Epidermal melanocyte (primary cell): ENCODE results near the gene OMP.
A peak's percentile ranks its signal among the peaks of the same experiment; 100 is the strongest.

ENCODE experiments used
- DNase-seq: peaks from one replicate; pipeline ENCODE4 v3.0.0; 2011; ENCODE audit warnings: low spot score; ENCODE audit not compliant: insufficient read length

OMP gene

DNA sequence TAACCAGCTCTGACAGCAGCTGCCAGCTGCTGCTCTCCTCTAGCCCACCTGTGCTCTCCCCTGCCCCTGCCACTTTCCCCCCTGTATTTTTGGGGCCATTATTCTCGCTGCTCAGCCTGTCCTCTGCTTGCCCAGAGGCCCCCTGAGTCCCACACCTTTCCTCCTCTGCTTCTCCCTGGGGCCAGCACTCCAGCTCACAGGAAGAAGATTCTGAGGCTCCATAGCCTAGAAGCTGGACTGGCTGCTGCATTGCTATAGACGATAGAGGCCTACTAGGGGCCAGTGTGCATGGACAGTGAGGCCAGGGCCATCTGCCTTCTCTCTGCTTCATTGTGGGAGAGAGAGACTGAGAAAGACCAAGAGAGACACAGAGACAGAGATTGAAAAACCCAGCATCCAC is 679 bp downstream of the OMP start:
- no peak for DNase-seq

DNA sequence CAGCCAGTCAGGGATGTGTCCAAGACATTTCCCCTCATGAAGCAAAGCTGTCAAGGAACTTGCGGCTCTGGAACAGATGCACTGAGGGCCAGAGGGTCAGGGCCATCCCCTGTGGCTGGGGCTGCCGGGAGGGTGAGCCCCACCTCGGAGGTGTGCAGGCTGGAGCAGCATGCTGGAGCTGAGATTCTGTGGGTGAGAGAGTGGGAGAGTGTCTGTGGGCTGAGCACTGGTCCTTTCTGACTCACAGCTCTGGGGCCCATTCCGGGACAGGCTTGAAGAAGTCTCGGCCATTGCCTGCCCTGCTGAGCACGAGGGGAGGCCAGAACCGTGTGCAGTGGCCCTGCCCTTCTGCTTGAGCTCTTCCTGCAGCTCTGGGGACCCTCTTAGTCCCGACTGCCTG is 2.1 kb downstream of the OMP start:
- no peak for DNase-seq

DNA sequence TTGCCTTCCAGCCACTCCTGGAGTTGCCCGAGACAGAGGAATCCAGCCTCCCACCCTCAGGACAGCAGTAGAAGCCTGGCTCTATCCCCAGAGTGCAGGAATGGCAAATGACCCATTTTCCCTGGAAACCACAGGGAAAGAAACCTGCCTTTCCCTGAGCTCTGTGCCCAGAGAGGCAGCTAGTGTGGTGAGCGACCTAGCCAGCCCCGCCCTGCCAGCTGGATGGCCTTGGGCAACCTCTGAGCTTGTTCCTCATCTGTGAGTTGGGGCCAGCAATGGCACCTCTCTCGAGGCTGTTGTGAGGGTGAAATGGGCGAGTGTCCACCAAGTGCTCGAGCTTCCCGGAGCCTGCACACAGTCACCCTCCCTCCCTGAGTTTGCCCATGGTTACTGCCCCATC is 3.7 kb downstream of the OMP start:
- DNase-seq: no peak

DNA sequence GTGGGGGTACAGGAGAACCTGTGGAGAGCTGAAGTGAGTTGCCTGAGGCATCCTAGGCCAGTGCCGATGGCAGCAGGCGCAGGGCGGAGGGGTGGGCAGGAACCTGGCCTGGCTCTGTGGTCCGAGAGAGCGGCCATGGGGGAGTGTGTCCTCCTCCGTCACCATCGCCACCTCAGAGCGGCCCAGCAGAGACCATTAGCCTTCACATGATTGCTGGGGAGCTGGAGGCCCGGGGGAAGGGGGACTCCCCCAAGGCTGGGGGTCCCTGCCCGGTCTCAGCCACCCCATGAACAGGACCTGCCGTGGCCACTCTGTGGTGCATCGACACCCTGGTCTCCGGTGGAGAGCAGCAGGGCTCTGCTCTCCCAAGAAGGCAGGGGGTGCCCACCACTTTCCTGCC is 4.1 kb downstream of the OMP start:
- DNase-seq: no peak

DNA sequence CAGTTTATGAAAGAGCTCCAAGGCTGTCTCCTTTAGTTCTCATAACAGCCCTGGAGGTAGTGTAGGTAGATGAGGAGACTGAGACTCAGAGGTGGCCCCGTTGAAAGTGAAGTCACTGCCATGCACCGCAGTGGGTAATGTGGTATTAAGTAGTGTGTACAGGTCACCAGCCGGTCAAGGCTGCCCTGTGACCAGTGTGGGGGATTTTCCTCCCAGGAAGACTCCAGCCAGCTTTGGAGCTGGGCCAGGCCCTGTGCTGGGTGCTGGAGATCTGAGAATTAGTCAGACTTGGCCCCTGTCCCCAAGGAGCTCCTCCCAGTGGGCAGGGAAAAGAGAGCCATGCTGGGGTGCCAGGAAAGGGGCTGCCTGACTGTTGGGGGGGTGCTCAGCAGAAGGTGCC is 5.3 kb downstream of the OMP start:
- peak; percentile 51 for DNase-seq

DNA sequence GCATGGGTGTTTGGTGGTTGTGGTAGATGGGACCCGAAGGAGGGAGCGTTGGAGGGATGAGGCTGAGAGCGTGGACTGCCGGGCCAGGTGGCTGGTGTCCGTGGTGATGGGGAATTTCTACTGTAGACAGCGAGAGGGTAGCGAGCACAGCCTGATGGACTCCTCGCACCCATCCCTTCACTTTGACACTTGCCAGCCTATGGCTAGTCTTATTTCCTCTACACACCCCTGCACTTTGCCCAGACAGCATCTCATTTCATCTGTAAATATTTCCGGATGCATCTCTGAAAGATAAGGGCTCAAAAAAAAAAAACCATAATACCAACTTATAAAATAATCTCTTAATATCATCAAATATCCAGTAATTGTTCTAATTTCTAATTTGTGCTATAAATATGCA is 5.8 kb downstream of the OMP start:
- DNase-seq: no peak

DNA sequence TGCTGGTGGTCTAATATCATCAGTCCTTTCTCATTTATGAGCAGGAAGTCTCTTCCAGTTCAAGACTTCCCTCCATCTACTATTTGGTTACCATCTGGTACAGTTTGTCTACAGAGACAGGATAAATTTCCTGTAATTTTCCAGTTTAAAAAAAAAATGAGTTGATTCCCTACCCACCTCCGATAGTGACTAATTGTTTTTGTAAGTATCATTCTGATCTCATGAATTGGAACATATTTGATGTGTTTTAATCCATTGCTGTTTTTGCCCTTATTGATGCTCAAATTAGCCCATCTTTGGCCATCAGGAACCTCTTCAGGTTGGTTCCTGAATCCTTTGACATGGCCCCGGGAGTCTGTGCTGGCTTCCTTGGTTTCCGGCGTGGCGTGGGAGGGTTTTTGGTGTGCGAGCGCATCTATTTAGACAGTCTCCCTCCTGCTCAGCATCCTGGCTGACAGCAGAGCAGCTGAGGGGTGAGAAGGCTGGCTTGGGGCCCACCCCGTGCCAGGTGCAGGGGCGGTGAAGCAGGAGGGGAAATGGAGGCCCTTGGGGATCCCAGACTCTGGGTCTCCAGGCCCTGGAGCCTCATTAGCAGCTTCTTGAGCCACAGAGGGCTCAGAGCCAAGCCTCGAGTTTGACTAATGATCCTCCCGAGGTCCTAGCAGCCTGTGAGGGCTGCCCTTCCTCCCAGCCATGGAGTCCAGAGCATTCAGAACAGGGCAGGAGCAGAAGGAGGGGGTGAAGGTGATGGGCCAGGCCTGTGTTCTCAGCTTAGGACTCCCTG is 6.8 kb downstream of the OMP start:
- no peak for DNase-seq

DNA sequence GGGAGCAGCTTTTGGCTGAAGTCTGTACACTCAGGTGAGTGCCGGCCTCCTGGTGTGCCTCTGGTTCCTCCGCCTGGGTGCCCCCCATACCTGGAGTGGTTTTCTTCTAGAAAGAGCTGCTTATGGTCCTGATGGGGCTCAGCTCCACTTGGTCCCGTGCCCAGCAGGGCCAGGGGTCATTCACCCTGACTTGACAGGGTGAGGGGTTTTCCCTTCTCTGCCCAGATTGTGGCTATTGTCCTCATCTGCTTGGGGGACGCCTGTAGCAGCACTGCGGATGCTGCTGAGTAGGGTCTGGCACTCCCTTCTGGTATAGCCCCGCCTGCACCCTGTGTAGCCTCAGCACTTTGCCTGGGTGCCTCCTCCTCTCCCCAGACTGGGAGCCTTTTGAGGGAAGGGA is 8.2 kb downstream of the OMP start:
- no peak for DNase-seq

DNA sequence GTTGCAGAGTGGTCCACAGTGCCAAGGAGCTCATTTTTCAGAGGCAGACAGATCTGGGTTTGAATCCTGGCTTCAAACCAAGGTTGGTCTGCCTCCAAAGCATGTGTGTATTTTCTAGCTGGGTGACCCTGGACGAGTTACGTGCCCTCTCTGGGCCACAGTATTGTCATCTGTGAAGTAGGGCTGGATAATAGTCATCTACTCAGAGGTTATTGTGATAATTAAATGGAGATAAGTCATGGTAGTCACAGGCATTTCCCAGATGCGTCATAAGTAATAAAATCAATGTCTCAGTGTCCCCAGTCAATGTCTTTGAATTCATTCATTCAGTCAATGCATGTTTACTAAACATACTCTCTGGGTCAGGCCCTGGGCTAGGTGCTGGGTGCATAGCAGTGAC is 8.6 kb downstream of the OMP start:
- no peak for DNase-seq

DNA sequence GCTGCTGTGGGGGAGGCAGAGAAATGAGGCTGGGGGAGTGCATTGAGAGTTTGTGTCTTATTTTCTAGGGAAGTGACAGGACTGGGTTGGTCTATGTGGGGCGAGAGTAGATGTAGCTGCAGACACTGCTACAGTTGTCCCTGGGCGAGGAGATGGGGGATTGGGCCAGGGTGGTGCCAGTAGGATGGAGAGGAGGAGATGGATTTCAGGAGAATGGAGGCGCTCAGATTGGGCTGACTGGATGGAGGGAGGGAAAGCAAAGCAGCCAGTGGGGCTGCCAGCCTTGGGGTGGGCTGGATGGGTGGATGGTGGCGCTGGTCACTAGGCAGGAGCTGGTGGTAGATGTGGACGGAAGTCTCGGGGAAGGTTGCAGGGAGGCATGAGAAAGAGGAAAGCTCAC is 9.3 kb downstream of the OMP start:
- no peak for DNase-seq

DNA sequence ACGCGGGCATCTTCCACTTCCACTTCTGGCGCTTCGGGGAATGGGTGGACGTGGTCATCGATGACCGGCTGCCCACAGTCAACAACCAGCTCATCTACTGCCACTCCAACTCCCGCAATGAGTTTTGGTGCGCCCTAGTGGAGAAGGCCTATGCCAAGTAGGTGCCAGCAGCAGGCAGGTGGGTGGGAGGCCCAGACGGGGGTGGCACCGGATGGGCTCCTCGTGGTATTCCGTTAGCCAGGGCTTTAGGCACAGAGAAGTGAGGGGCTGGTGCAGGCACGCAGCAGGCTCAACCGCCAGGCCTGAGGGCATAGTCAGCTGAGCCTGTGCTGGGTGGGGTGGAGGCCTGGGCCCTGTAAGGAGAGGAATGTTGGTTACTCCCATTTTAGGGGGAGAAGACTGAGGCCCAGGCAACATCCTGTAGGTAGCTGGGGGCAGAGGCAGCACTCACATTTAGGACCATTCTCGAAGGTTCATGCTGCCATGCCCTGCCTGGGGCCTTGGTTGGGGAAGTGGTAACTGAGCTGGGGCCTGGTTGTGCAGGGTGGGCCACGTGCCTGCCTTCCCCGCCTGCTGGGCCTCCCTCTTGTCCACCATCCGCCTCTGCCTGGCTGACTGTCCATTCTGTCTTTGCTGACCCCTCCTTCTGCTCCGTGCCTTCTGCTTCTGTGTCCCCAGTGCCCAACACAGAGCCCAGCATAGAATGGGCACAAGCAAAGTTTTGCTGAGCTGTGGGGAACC is 10.2 kb downstream of the OMP start:
- no peak for DNase-seq

DNA sequence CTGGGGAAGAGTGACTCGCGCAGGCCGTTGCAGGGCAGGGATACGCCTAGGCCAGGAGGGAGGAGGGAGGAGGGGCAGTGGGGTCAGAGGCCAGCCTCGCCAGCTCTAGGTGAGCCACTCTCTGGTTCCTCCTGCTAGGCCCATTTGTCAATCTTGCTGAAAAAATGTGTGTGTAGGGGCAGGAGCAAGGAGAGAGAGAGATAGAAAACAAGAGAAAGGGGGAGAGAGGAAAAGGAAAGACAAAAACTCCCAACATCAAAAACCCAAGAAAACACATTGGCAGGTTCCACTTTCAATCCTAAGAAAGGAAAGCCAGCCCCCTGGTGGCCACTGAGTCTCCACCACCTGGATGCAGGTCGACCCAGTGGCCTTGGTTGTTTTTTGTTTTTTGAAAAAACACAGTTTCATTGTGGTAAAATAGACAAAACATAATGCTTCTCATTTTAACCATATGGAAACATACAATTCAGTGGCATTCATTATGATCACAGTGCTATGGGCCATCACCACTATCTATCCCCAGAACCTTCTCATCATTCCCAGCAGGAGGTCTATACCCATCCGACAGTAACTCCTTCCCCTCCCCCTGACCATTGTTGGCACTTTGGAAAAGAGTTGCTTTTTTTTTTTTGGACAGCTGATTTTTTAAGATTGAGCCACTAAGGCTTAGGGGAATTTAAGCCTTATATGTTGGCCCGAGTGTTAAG is 10.9 kb downstream of the OMP start:
- DNase-seq: no peak

DNA sequence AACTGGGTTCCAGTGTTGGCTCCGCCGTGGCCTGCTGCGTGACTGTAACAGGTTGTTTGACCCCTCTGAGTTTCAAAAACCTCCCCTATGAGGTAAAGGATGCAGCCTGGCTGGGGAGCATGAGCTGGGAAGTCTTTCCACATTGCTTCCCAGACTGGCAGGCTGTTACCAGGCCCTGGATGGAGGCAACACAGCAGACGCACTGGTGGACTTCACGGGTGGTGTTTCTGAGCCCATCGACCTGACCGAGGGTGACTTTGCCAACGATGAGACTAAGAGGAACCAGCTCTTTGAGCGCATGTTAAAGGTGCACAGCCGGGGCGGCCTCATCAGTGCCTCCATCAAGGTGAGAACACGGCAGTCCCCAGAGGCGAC is 11.4 kb downstream of the OMP start:
- DNase-seq: no peak

DNA sequence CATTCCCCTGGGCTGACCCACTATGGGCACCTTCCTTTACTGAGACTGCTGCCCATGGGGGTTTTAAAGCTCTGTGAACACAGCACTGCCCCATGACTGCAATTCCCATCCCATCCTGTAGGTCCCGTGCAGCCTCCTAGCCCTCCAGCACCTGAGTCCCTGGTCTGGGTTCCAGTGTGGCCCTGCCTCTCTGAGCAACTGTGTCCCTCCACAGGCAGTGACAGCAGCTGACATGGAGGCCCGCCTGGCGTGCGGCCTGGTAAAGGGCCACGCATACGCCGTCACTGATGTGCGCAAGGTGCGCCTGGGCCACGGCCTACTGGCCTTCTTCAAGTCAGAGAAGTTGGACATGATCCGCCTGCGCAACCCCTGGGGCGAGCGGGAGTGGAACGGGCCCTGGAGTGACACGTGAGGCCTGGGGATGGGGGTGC is 12.6 kb downstream of the OMP start:
- no peak for DNase-seq

DNA sequence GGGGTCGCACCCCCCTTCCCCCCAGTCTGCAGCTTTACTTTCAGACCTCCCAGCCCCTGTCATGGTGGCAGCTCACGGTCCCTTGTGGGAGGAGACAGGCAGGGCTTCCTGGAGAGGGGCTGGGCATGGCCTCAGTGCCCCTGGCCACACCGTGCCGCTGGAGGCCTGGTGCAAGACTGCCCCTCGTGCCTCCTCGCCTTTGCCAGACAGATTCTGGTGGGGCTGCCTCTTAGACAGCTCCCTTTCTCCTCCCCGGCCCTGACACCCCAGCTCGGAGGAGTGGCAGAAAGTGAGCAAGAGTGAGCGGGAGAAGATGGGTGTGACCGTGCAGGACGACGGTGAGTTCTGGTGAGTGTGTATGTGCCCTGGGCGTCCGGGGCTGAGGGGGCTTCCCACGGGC is 13.3 kb downstream of the OMP start:
- DNase-seq: no peak

DNA sequence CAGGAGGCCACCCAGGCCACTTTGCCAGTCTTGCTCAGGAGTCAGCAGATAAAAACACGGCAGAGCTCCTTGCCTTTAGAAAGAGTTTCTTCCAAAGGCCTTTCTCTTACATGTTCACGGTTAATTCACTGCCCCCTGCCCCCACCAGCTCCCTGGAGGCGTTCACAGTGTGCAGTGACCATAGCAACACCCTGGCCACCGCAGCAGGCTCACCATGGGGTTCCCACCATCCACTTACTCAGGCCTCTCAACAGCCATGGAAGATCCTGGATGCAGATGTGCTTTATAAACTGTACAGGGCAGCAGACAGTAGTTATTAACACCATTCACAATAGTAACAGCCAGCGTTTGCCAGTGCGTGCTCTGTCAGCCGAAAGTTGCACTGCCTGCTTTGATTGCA is 14.9 kb downstream of the OMP start:
- no peak for DNase-seq

DNA sequence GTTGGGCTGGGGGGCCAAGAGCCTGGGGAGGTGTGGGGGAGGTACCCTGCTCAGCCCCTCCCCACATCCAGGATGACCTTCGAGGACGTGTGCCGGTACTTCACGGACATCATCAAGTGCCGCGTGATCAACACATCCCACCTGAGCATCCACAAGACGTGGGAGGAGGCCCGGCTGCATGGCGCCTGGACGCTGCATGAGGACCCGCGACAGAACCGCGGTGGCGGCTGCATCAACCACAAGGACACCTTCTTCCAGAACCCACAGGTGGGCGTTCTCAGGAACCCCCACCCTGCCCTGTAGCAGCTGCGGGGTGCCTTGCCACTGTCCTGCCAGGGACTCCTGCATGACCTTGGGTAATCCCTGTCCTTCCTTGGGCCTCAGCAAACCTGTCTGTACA is 15.4 kb downstream of the OMP start:
- DNase-seq: no peak

DNA sequence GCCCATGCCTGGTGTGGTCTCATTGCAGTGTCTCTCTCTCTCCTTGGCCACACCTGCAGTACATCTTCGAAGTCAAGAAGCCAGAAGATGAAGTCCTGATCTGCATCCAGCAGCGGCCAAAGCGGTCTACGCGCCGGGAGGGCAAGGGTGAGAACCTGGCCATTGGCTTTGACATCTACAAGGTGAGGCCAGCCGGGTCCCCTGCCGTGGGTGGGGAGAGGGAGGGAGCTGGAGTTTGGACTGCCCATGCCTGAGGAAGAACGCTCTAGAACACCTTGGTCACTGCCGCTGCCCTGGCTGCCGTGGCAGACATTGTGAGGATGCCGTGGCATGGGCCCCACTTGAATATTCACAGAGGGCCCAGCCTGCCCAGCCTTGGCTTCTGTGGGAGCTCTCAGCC is 16.3 kb downstream of the OMP start:
- DNase-seq: no peak

DNA sequence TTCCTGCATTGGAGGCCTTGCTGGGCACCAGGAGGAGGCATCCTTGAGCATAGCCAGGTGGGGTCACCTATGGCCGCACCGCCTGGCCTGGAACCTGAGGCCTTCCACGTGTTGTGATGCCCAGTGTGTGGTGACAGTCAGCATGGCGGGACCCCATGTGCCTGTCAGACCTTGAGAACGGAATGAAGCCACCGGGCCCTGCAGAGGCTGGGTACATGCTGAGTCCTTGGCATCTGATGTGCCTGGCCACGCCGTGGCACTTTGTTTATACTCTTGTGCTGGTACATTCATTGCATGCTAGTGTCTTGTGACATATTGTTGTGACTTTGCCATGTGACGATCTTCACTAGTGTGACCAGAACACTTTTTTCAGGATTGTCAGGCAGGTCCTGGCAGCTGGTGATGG is 16.9 kb downstream of the OMP start:
- DNase-seq: no peak

DNA sequence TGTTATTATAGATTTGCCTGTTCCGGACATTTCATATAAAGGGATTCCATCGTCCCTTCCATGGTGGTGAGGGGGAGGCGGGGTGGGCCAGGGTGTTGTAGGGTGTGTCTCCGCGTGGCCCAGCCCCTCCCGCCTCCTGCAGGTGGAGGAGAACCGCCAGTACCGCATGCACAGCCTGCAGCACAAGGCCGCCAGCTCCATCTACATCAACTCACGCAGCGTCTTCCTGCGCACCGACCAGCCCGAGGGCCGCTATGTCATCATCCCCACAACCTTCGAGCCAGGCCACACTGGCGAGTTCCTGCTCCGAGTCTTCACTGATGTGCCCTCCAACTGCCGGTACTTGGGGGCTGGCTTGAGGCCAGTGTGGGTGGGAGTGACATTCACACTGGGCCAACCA is 17.9 kb downstream of the OMP start:
- no peak for DNase-seq

DNA sequence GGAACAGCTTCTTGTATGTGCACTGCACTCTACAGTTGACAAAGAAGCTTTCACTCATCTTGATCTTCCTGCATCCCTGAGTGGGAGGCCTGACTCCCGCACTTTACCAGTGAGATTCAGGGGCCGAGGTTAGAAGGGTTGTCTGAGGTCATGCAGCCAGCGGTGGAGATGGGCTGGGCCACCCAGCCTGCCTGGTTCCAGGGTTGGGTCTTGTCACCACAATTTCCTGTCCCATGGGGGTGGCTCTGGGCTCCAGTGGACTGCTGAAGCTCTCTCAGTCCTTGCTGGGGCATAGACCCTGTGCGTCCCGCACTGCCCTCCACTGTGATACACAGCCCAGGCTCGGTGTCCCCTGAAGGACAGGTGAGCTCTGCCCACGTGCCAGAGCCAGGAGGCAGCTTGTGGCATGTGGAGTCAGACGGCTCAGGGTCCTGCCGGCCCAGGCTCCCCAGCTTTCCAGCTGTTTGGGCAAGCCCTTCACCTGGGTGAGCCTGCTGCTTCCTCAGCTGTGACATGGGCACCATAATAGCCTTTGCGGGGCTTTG is 18.5 kb downstream of the OMP start:
- no peak for DNase-seq

DNA sequence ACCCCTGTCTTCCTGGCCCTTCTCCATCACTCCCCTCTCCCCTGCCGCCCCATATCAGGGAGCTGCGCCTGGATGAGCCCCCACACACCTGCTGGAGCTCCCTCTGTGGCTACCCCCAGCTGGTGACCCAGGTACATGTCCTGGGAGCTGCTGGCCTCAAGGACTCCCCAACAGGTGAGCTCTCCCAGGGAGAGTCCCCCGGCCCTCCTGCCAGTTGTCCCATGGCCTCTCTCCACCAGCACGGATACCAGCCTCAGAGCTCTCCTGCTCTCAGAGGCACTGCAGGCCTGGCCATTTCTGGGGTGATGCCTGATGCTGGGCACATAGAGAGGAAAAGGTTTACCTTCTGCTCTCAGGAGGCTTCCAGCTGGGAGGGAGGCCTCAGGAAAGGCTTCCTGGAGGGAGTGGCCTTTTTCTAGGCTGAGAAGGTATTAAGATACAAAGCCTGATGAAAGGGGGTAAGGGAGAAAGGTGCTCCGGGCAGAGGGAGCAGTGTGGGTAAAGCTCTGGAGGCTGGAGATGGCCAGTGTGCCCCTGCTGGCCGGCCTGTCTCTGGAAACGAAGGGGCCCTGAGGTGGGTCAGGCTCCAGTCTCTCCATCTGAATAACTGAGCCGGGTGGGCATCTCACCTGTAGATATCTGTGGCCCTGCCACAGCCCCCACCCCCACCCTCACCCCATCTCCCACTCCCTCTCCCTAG is 19.4 kb downstream of the OMP start:
- DNase-seq: no peak
